Measurements from ENCODE around the gene ZNF619.
"Not testable (repeated sequence)": the region's sequence is repeated elsewhere in the genome, so short reads cannot be mapped to it uniquely, and the experiment has no call there.

The ZNF619 gene

DNA sequence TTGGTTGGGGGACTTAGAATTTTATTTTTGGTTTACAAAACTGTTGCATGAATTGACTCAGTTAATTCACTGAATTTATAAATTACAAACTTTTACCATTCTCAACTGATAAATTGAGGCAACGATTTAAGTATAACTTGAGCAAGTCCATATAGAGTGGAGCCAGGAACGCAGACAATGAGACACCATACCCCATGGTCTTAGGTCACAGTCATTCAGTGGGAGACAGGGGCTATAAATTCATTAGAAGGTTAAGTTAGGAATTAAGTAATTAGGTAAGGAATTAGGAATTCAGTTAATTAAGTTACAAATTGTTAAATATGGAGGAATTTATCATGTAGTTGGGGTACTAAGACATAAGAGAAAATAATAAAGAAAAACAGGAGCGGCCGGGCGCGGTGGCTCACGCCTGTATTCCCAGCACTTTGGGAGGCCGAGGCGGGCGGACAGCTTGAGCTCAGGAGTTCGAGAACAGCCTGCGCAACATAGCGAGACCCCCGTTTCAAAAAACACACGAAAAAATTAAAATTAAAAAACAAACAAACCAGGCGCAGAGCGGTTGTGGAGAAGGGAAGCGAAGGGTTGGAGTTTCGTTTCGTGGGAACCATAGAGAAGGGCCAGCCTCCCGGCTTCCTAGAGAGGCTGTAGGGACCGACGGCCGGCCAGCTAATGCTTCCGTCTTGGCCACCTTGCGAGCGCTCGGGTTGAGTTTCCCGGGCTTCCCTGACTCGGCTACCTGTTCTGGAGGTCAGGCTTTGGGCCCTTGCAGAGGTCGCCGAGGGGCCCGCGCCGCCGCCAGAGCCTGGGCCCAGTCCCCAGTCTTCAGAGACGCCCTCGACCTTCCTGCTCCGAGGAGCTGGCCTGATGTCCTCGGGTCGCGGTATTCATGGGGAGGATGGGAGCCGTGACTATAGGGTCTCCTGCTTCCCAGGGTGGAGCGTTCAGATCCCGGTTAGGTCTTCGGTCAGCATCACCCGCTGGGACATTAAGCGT, at the start of gene ZNF619:
ZNF619 (plus strand) TSS at position 645 of the 993 bp plus-strand sequence. CDS start 858 bp downstream, outside the sequence.
- no peak for DNase-seq

DNA sequence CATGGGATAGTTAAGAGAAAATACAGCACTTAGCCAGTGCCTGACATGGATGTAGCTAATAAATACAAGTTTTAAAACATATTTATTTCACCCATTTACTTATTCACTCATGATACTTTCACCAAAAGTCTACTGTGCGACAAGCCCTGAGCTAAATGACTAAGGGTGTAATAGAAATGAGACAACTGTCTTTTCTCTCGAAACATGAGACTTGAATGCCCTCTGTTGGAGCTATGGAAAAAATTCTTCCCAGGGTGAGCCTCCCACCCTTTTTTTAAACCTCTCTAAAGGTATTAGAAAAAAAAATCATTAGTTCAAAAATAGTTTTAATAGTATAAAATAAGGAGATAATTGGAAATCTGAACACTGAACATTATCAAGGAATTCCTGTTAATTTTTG, 44.1 kb upstream of the ZNF619 start:
- no peak for DNase-seq

DNA sequence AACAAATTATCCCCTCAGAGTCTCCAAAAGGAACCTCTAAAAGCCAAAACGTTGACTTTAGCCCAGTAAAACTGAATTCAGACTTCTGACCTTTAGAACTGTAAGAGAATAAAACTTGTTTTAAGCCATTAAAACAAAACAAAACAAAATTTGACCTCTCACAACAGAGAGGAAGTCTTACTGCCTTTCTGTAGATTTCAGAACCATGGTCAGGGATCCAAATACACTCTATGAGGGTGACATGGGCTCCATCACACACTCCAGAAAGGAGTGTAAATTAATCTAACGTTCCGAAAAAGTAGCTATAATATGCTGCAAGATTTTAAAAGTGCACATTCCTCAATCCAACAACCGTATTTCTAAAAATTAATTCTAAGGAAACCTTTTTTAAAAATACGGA, 39.0 kb upstream of the ZNF619 start:
- no peak for DNase-seq

DNA sequence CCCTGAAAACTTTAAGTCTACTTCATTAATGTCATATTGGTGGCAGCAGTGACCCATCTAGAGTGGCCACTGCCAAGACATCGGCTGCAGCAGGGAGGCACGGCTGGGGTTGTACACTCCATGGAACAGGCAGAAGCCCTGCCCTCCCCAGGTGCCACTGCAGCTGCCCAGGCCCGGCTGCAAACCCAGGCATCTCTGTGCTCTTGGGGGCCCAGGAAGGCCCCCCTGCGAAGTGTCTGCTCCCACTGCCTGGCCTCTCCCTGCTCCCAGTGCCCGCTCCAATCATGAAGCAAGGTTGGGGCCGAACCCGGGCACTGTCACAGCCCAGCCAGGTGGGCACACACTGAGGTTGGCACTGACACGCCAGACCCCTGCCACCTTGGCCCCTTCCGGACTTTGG, 31.9 kb upstream of the ZNF619 start:
- no peak for DNase-seq

DNA sequence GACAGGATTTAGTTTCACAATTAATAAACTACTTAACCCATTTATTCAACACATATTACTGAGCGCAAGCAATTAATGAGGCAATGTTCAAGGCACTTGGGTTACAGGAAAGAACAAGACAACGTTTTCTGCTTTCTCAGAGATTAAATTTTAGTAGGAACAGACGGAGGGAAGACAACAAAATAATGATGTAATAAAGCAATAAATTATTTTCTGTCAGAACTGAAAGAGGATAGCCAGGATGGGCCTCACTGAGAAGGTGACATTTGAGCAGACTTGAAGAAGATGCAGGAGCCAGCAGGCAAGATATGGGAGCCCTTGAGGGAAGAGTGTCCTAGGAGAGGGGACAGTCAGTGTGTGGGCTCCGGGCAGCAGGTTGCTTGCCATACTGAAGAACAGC, 31.0 kb upstream of the ZNF619 start:
- DNase-seq, result no peak

DNA sequence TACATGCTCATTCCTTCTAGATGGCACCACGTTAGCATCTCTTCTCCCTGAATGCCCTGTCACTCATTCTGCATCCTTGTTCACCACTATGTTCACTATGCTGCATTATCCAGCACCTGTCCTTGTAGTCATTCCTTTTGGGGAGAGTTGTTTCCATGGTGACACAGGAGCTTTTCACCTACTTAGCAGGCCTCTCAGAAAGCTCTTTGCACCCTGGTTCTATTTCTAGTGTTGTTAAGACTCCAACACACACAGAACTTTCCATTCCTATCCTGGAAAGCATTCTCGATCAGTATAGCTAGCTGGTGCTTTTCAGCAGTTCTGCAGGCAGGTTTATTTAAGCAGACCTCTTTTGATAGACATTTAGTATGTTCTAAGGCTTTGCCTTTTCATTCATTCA, 26.5 kb upstream of the ZNF619 start:
- DNase-seq, result no peak

DNA sequence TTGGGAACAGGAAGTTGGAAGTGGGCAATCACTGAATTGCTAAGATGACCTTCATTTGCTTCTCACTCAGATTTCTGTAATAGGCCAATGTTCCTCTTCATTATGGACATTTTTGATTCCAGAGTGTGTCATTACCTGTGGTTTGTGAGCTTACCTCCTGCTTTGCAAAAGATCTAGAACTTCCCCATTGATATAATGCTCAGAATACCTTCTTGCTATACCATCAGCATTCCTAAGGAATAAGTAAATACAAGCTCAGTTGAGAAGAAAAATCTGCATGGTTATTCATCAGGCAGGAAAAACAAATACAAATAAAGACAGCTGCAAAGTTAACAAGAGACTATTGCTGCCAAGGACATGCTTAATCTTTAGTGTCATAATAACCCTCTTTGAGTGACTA, 25.4 kb upstream of the ZNF619 start:
- no peak for DNase-seq

DNA sequence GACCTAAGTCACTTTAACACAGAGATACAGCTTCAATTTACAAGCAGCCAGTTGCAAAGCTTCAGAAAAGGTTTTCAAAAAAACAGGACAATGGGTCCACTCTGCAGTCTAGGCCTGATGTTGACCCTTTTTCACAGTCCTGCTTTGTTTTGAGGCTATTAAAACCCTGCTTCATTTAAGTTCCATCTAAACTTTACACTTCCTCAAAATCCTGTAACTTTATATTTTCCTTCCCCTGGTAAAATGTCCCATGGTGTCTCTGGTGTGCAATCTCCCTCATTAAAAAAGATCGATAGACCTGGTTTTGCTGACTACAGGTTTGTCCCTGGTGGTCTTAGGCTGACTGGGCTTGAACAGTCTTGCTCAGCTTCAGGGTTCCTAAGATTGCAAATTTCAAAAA, 24.9 kb upstream of the ZNF619 start:
- DNase-seq, result no peak

DNA sequence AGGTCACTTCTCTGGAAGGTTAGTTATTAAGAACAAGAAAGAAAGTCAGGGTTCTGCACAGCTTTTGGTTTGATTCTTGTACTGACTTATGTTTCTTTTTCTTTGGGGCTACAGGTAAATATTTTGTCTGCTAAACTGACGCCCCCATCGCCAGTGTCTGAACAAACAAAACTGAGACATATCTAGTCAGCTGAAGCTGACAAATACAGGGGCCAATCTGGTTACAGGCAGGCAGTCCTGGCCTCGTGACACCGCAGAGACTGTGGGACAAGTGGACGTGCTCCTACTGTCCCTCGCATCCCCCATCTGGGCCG, 24.4 kb upstream of the ZNF619 start:
- no peak for DNase-seq

DNA sequence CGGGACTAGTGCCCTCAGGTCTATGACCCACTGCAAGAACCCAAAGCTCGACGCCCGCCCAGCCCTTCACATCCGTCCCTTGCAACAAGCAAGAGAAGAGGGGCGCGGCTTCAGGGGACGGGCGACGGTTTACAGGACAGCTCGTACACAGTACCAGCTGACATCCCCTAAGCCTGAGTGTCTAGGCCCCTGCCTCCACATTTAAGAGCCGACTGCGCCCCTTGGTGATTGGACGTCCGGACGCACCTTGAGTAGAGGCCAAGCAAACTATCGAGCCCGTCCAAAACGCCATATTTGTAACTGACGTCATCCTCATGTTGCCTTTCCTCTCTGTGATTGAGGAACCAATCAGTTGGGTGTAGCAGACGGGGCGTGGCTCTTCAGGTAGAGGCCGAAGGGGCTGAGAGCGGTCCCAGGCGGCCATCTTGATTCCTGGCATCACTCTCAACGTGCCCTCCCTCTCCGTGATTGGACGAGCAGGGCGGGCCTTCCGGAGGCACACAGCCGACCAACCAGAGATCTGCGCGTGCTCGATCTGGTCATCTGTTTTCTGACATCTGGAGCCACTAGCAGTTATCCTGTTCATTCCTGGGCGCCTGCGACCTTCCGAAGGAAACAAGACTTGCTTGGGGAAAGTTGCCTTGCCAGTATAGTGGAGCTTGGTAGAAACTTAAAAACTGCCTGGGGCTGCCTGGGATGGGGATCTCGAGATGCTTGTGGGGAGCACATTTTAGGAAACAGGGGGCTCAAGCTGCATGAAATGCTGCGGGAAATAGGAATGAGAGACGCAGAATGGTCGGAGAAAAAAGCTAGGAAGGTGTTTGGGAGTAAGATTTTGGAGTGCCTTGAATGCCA, 23.8 kb upstream of the ZNF619 start:
- DNase-seq, result peak; percentile 96

DNA sequence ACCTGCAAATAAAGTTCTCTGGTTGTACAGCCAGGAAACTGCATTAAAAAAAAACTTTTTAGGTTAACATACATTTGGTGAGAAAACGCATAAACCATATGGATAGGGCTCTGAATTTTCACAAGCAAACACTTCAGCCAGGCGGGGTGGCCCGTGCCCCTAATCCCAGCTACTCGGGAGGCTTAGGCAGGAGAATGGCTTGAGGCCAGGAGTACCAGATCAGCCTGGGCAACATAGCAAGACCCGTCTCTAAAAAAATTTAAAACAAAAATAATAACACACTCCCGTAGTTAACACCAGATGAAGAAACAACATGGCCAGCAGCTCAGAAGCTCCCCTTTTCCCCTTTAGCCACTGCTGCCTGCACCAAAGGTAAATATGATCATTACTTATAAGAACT, 23.0 kb upstream of the ZNF619 start:
- DNase-seq, result no peak

DNA sequence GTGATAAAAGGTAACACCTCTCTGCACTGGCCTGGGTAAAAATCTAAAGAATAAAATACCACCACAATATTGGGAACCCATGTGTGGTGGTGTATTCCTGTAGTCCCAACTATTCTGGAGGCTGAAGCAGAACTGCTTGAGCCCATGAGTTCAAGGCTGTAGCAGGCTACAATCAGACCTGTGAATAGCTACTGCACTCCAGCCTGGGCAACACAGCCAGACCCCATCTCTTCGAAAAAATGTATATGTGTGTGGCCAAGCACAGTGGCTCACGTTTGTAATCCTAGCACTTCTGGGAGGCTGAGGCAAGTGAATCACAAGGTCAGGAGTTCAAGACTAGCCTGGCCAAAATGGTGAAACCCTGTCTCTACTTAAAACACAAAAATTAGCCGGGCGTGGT, 21.6 kb upstream of the ZNF619 start:
- DNase-seq, result no peak

DNA sequence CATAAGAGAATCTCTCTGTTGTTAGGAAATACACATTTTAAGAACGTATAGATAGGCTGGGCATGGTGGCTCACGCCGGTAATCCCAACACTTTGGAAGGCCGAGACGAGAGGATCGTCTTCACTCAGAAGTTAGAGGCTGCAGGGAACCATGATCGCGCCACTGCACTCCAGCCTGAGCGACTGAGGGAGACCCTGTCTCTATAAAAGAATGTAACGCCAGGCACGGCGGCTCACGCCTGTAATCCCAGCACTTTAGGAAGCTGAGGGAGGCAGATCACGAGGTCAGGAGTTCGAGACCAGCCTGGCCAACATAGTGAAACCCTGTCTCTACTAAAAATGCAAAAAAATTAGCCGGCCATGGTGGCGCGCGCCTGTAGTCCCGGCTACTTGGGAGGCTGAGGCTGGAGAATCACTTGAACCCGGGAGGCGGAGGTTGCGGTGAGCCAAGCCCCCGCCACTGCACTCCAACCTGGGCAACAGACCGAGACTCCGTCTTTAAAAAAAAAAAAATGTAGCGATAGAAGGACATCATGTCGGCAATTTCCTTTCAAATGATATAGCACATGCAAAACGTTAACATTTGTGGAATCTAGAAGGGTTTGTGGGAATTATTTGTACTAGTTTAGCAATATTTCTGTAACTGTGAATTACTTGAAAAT, 20.5 kb upstream of the ZNF619 start:
- no peak for DNase-seq

DNA sequence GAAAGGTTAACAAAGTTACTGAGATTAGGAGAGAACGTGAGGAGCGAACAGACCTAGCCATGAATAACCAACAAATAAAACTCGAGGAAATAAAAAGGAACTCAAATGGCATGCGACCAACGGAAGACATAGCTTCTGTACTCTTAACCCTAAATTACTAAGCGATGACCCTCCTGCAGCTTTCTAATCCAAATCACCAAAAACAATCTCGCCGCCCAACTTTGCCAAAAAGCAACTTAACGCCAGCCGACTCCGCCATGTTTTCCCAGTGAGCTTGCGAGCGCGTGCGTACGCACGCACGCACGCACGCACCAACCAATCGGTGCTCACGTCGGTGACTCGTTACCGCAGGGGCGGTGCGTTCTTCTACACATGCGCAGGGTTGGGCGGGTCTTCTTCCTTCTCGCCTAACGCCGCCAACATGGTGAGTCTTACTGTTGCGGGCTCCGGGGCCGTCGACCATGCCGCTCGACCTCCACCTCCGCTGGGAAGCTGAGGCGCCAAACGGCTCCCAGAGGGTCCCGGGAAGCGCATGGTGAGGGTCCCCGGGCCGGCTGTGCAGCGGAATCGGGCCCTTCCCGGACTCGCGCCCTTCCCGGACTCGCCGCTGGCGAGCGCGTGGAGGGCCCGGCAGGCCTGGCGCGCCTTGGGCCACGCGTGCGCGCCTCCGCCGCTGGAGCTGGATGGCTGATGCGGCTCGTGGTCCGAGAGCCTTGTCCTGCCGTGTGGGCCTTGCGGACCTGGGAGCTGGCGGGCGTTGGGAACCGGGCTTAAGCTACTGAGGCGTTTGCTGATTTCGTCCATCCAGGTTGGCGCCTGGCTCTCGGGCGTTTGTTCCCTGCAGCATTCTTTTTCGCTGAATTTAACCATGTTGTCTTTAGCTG, 19.7 kb upstream of the ZNF619 start, which contains the start of gene RPL14:
RPL14 (plus strand) TSS at position 400 of the 884 bp plus-strand sequence; CDS start at position 533, 133 bp downstream.
- peak; percentile 78 for DNase-seq

DNA sequence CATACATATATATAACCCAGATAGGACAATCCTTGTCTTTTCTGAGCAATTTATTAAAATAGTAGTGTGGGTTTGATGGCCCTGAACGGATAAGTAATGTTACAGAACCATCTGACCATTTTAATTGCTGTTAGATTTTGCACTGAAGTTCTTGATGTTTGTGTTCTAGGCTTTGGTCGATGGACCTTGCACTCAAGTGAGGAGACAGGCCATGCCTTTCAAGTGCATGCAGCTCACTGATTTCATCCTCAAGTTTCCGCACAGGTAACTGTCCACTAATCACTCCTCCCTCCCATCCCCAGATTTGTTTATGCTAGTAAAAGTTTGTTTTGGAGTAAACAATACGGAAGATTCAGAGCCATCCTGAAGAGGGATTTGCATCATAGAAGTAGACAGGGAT, 18.4 kb upstream of the ZNF619 start:
- DNase-seq, result no peak

DNA sequence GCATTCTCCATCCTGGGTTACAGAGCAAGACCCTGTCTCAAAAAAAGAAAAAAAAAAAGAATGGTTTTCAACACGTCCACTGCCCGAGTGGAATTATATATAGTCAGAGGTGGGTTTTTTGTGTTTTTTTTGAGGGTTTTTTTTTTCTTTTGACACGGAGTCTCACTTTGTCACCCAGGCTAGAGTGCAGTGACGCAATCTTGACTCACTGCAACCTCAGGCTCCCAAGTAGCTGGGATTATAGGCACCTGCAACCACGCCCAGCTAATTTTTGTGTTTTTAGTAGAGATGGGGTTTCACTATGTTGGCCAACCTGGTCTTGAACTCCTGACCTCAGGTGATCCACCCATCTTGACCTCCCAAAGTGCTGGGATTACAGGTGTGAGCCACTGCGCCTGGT, 16.4 kb upstream of the ZNF619 start:
- not testable (repeated sequence) for DNase-seq

DNA sequence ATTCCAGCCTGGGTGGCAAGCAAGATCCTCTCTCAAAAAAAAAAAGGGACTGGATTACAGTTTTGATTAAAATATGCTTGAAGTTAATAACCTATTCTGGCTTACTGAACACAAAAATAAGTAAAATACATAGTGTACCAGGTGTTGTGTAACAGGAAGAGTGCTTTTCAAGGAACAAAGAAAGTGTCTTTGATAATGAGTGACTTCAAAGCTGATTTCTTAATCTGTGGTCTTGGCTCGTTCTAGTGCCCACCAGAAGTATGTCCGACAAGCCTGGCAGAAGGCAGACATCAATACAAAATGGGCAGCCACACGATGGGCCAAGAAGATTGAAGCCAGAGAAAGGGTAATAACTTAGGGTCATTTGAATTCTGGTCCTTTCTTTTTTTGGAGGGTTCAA, 15.8 kb upstream of the ZNF619 start:
- no peak for DNase-seq

DNA sequence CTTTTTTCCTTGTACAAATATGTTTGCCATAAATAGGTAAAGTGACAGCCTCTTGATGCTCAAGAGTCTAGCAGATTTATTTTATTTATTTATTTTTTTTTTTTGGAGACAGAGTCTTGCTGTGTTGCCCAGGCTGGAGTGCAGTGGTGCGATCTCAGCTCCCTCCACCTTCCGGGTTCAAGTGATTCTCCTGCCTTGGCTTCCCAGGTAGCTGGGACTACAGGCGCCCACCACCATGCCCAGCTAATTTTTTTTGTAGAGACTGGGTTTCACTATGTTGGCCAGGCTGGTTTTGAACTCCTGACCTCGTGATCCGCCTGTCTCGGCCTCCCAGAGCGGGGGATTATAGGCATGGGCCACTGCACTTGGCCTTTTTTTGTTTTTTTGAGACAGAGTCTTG, 14.1 kb upstream of the ZNF619 start:
- not testable (repeated sequence) for DNase-seq

DNA sequence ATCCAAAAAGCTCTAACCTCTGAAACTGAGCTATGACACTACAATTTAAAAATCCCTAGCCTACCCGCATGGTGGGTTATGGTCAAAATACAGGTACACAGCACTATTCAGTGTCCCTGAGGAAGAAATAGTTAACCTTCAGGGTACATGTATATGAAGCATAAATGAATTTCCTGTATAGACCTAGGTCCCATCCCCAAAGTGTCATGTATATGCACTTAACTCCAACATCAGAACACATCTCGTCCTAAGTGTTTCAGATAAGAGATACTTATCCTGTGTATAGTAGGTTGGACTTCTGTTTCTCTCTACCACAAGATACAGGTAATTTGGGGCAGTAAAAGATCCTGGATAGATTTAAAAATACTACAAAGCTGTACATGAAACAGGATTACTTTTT, 13.3 kb upstream of the ZNF619 start:
- DNase-seq, result no peak

DNA sequence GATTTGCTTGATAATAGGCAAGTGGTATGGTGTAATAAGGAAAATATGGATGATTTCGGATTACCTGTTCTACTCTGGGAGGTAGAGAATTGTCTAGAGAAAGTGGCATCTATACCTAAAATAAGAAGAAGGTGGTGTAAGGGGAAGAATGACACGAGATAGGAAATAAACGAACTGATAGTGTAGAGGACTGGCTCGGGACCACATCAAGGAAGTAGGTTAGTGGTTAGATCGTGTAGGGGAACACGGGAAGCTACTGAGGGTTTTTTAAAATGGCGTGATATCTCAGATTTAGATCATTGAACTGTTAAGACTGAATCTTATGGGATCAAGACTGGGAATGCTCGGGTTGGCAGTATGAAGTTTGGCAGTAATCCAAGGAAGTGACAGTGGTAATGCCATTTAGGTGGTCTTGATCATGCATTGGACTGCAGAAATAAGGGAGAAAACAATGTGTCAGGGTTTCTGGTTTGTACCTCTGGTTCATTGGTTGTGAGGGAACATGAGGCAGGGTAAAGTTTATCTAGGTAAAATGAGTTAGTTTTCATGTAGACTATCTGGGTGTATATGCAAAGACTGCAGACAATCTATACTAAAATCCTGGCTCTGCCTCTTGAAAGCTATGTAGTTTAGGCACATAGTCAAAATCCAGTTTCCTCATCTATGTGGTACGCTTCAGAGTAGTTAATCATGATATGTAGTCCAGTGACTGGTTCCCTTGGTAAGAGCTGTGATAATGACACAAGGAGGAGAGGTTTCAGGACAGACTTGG, 12.4 kb upstream of the ZNF619 start:
- DNase-seq, result no peak

DNA sequence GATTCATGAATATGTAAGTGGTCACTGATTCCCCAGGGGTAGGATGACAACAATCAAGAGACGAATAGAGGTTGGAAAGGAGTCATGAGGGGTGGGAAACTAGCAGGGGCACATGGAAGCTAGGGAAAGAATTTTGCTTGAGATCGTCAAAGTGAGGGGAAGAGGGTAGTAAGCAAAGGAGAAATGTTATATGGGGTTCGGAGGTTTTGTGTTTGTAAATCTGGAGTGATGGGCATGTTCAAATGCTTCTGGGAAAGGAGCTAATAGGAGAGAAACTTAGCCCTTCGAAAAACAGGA, 11.9 kb upstream of the ZNF619 start:
- no peak for DNase-seq

DNA sequence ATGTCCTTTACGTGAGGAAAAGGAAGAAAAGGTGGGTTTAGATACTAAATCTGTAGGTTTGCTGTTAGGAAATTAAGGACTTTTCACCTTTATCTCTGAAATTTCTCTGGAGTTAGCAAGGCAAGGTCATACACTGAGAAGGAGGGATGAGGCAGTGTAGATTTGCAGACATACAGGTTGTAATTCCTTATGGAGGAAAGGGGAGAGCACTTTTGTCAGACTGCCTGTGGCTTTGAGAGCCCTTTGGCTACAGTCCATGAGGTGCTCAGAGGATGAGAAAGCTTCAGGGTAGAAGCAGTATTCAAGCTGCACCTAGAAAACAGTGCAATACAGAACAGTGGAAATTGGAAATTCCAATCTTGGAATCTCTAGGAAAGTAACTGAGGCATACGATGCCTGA, 11.5 kb upstream of the ZNF619 start:
- no peak for DNase-seq
